HG03039 (cell line): Measurements from ENCODE around the gene HECA.
"Not testable (repeated sequence)": the region's sequence is repeated elsewhere in the genome, so short reads cannot be mapped to it uniquely, and the experiment has no call there.

Source experiments
- ATAC-seq: cut with Tn5 transposase; IDR thresholded peaks from one replicate; pipeline ENCODE4 v1.9.1; 2021; ENCODE audit warnings: mild to moderate bottlenecking, moderate library complexity; ENCODE audit not compliant: unreplicated experiment

HECA gene

DNA sequence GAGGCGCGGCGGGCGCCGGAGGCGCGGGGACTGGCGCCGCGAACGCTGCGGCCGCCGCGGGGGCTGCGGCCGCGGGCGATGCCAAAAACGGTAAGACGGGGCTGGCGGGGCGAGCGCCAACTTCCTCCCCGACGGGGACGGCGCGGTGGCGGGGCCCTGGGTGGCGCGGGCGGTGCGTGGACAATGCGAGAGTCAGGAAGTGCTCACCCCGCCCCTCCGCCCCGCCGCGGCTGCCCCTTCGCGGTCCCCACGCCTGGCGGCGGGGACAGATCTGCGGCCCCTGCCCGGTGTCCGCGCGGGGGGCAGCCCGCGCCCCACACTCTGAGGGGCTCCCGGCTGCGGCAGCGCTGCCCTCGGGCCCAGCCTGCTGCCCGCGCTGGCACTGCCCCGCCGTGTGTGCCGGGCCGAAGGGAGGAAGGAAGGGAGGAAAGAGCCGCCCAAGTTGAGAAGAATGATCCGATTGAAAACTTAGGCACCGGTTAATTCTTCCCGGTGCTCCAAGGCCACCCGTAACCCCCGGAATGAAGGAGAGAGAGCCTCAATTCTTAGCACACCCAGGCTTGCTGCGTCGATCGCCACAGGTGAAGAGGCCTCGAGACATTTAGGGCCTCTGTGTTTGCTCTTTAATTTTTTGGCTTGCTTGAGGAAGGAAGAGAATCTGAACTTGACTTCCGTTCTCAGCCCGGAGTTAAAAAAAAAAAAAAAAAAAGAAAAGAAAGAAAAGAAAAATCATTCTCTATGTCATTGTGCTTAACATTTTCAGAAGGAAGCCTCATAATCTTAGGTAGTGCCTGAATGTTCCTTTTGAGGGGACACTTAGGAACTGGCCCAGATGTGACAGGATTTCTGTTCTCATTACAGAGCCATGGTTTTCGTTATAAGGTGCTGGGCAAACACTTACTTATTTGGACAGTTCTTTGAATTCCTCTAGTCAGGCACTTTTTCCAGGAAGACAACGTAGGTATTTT is 982 bp downstream of the HECA start:
- peak; percentile 36 for ATAC-seq

GRCh38 chr6:139137706-139138105 is 2.8 kb downstream of the HECA start:
- no peak for ATAC-seq

- ATAC-seq: not testable (repeated sequence)
Measured at GRCh38 chr6:139140854-139141253, 6.0 kb downstream of the HECA start.

- ATAC-seq: no peak
Measured at GRCh38 chr6:139142262-139142661, 7.4 kb downstream of the HECA start.

- ATAC-seq: no peak
Measured at GRCh38 chr6:139143111-139143510, 8.2 kb downstream of the HECA start.

- no peak for ATAC-seq
Measured at GRCh38 chr6:139144490-139145085, 9.7 kb downstream of the HECA start.

DNA sequence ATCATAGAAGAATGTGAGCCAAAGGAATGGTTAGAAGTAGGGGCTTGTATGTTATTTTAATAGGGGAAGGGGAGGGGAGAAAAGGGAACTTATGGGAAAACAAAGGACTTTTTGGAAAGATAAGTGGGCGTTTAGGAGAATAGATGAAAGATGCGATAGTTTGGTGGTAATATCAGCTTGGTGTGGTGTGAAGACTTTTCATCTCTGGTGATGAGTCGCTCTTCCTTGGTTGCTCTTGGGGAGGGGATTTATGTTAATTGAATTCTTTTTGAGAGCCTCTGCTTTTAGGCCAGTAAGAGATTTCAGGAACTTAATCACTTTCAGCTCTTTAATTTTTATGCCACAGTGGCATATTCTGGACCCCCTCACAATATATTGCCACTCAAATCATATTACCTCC is 10.8 kb downstream of the HECA start:
- ATAC-seq: no peak

DNA sequence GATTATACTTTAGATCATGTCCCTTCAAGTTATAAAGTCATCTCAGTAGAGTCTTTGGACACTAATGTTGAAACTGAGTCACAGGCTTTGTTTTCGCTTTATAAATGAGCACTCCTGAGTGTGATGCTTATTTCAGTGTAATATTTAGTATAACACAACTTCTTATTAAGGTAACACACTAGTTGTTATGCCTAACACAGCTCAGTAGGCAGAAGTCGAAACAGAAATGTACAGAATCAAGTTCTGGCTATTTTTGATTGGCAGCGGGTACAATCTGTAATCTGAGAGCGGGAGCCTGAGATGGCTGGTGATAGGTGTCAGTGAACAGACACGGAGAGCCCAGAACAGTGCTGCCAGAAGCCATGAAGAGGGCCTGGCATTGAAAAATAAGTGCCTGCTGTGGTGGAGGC is 11.4 kb downstream of the HECA start:
- ATAC-seq: no peak

- ATAC-seq: no peak
Measured at GRCh38 chr6:139147628-139148027, 12.7 kb downstream of the HECA start.

- ATAC-seq: no peak
Measured at GRCh38 chr6:139148557-139149235, 13.8 kb downstream of the HECA start.

DNA sequence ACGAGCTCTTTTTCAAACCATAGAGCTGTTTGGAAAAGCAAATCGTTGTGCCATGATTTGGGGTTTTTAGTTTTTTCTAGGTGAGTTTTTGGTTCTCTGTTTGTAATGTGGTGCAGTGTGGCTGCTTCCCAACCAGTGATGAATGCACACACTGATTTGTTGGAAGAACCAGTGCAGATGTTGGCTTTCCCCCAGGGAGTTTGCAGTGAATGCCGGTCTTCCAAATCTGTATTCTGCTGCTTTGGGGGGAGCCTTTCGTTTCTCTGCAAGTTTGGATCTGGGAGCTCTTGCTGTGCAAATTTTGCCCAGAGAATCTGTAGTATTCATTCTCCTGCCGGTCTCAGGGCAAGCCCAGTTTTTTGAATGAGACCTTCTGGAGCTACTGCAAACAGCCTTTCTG is 14.5 kb downstream of the HECA start:
- ATAC-seq: no peak

GRCh38 chr6:139150920-139151319 is 16.0 kb downstream of the HECA start:
- ATAC-seq: no peak

- ATAC-seq: no peak
Measured at GRCh38 chr6:139151425-139152087, 16.7 kb downstream of the HECA start.

- ATAC-seq: no peak
Measured at GRCh38 chr6:139152088-139152891, 17.4 kb downstream of the HECA start.

- ATAC-seq: no peak
Measured at GRCh38 chr6:139152892-139153271, 18.0 kb downstream of the HECA start.

DNA sequence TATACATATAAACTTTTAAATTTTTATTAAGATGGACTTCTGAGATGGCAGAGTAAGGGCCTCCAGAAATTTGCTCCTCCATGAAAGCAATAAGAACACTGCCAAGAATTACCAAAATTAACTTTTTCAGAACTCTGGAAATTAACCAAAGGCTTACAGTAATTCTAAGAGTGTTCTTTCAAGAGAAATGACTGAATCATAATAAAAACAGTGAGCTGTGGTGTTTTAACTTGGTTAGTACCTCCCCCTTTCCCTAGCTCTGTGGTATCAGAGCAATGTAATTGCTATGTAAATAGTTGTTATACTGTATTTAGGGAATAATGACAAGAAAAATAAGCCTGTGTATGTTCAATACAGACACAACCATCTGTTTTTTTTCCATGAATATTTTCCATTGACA is 19.0 kb downstream of the HECA start:
- no peak for ATAC-seq

DNA sequence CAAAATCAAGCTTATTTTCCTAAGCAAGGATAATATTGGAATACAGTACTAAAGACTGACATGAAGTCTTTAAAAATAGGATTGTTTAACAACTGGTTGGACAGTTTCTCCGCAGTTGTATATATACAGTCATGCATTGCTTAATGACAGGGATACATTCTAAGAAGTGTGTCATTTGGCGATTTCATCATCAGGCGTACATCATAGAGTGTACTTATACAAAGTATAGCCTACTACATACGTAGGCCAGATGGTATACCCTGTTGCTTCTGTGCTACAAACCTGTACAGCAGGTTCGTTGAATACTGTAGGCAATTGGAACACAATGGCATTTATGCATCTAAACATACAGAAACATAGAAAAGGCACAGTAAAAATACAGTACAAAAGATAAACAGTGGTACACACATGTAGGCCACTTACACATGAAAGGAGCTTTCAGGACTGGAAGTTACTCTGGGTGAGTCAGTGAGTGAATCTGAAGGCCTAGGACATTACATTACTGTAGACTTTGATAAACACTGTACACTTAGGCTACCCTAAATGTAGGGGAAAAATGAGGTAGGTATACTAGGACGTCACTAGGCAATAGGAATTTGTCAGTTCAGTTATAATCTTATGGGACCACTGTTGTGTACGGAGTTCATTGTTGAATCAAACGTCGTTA is 20.1 kb downstream of the HECA start:
- ATAC-seq: no peak

GRCh38 chr6:139156102-139156501 is 21.2 kb downstream of the HECA start:
- ATAC-seq: no peak

GRCh38 chr6:139156551-139156950 is 21.7 kb downstream of the HECA start:
- no peak for ATAC-seq

GRCh38 chr6:139157086-139157485 is 22.2 kb downstream of the HECA start:
- not testable (repeated sequence) for ATAC-seq
